Spinal cord (tissue), 10 donors: Measurements from ENCODE around the gene SOCS2. TPM values are rescaled to one million over a fixed set of nuclear protein-coding genes. Genes with fewer than 3 reads are reported as not detected.
"Not testable (repeated sequence)": the region's sequence is repeated elsewhere in the genome, so short reads cannot be mapped to it uniquely, and the experiment has no call there.

ENCODE experiments used
- DNase-seq, 6 donors: peaks; one replicate each; pipeline versions ENCODE4 v3.0.0 to v3.0.0-alpha.2; 2013 to 2015; ENCODE audit warnings: low spot score in 6 of 6, low read depth in 4 of 6
- H3K27ac ChIP-seq: one replicate; pipeline ENCODE4 v1.5.1; 2013; ENCODE audit warnings: low read depth, low read length, control low read depth
- H3K27me3 ChIP-seq: one replicate; pipeline ENCODE4 v1.6.1; 2013; ENCODE audit warnings: low read length; ENCODE audit not compliant: control insufficient read depth, insufficient read depth
- H3K36me3 ChIP-seq: one replicate; pipeline ENCODE4 v1.6.1; 2013; ENCODE audit warnings: low read length; ENCODE audit not compliant: control insufficient read depth, insufficient read depth
- H3K4me1 ChIP-seq: one replicate; pipeline ENCODE4 v1.6.1; 2013; ENCODE audit warnings: low read length; ENCODE audit not compliant: control insufficient read depth, insufficient read depth
- H3K4me3 ChIP-seq: one replicate; pipeline ENCODE4 v1.5.1; 2013; ENCODE audit warnings: low read depth, low read length, control low read depth
- H3K9me3 ChIP-seq: one replicate; pipeline ENCODE4 v1.6.1; 2013; ENCODE audit warnings: low read length; ENCODE audit not compliant: control insufficient read depth, insufficient read depth
- WGBS: methylation state at CpG from one replicate; pipeline ENCODE4 v1.1.5; 2013; ENCODE audit warnings: missing lambda C conversion rate; ENCODE audit not compliant: insufficient coverage; 5-methylcytosine and 5-hydroxymethylcytosine counted together
- polyA plus RNA-seq, 2 donors: library from polyadenylated mRNA; unstranded; fragments of 120-200 nt; gene quantifications; one replicate each; pipeline ENCODE4 v1.2.1, GENCODE V29; 2013; ENCODE audit not compliant: insufficient read length in 2 of 2
- total RNA-seq, 2 donors: library from RNA; depleted of rRNA in 1 of 2; stranded (reverse); fragments of 120-200 nt in 1 of 2; fragments of >200 nt in 1 of 2; gene quantifications; one replicate each; pipeline versions ENCODE4 v1.2.3 to v1.2.4, GENCODE V29; 2013 to 2014
- donor health status: healthy.

The SOCS2 gene
- total and polyA plus RNA-seq, 4 donors = 20.3 to 31.2 (median 28.3) TPM

DNA sequence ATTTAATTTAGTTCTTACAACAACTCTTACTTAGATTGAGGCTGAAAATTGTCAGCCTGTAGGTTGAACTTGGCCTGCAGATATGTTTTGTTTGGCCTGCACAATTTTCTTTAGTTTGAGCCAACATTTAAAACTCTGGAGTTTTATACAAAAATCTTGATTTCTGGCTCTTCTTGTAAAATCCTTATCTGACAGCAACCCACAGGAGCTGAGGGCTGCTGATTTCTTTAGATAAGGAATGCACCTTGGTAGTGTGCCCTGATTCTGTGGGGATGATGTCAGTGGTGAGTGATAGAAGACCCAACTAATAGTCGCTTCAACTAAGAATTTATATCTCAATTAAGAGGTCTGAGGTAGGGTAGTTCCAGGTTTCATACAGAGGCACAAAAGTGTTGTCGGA is 49.5 kb downstream of the SOCS2 start:
- no peak for DNase-seq
- H3K27ac ChIP-seq = no peak overlapping the region
- H3K4me3 ChIP-seq = no peak overlapping the region
- no peaks in the 10 kb centered on the region for H3K27me3 ChIP-seq
- H3K4me1 ChIP-seq = no peaks in the 10 kb centered on the region
- no CpG with 5 or more reads among the region's 2 CpGs for WGBS
- no peaks in the 10 kb centered on the region for H3K36me3 ChIP-seq
- H3K9me3 ChIP-seq = no peaks in the 10 kb centered on the region

DNA sequence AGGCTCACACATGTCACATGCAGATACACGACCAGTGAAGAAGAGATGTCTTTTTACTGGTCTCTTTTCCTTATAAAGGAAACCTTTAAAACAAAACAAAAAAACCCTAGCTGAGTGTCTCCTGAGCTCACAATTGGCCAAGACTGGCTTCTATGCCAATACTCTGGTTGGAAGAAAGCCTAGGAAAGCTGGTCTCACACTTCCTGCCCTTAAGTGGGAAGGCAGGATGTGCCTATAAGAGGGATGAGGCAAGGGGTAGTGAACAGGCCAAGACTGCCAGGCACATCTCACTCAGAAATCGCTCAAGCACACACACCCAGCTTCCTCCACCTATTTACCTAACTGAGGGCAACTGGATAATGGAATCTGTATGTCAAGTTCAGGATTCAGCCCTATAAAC is 50.0 kb downstream of the SOCS2 start:
- Histone ChIP-seq H3K9me3 (no peaks in the 10 kb centered on the region), H3K27ac (no peak overlapping the region), H3K27me3 (no peaks in the 10 kb centered on the region), H3K4me1 (no peaks in the 10 kb centered on the region), H3K36me3 (no peaks in the 10 kb centered on the region), H3K4me3 (no peak overlapping the region)
- no CpG with 5 or more reads among the region's 2 CpGs for WGBS
- no peak for DNase-seq

DNA sequence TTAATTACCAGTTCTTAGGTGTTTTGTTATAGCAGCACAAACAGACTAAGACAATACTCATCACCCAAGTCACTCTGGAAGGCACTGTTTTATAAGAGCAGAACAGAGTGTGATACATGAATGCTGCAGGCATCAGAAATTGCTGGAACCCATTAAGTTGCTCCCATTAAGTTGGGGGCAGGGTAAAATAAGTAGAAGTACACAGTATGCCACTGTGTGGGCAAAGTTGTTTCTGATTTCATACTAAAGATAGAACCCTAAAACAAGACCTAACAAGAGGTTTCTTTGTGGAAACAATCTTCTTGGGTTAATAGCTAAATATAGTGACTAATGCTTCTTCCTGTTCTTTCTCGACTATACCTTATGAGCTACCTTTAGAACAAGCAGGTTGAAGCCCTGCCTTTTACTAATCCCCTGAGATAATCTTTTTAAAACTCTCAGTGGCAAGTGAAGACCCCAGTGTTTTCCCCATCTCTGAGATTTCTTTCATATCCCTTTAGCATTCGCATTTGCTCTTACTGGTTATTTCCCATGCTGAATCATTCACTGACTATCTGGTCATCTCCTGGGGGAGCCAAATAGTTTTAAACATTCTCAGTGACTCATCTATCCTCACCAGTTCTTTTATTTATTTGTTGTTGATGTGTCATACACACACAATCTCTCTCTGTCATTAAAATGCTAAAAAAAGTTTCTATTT is 52.3 kb downstream of the SOCS2 start:
- H3K9me3 ChIP-seq = no peaks in the 10 kb centered on the region
- H3K4me1 ChIP-seq = no peaks in the 10 kb centered on the region
- H3K27me3 ChIP-seq = no peaks in the 10 kb centered on the region
- 100% methylated on average over 2 of the region's 2 CpGs for WGBS
- H3K36me3 ChIP-seq = no peaks in the 10 kb centered on the region
- no peak overlapping the region for H3K27ac ChIP-seq
- no peak for DNase-seq
- H3K4me3 ChIP-seq = no peak overlapping the region

DNA sequence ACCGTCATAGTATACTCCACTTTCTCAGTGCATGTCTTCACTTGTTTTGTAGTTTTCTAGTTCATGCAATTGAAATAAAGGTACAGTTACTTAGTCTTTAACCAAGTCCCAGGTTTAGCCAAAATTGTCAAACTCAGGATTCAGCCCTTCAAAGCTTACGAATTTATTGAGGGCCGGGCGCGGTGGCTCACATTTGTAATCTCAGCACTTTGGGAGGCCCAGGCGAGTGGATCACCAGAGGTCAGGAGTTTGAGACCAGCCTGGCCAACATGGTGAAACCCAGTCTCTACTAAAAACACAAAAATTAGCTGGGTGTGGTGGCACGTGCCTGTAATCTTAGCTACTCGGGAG is 52.8 kb downstream of the SOCS2 start:
- H3K27ac ChIP-seq = not testable (repeated sequence)

DNA sequence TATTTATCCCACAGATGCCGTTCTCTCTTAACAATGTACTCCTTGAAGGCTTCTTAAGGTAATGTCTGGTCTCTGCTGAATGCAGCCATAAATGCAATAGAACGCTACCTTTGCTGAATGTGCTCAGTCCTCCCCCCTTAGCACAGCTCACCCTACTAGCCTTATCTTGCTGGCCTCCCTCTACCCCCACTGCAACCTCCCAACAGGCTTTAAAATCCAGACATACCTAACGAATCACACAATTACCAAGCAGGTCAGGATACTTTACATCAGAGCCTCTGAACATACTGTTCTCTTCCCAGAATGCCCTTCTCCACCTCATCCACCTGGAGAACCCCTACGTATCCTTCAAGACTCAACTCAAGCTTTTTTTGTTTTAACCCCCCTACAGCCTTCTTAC is 53.7 kb downstream of the SOCS2 start:
- no peak overlapping the region for H3K4me3 ChIP-seq
- no peak for DNase-seq
- H3K9me3 ChIP-seq = no peaks in the 10 kb centered on the region
- no peaks in the 10 kb centered on the region for H3K36me3 ChIP-seq
- no peaks in the 10 kb centered on the region for H3K27me3 ChIP-seq
- no peak overlapping the region for H3K27ac ChIP-seq
- WGBS = 76% methylated on average over 3 of the region's 4 CpGs
- no peaks in the 10 kb centered on the region for H3K4me1 ChIP-seq

More for the DNA sequence above, 52.8 kb downstream of the SOCS2 start:
- not testable (repeated sequence) for H3K4me1 ChIP-seq, H3K27me3 ChIP-seq, DNase-seq, H3K4me3 ChIP-seq, H3K36me3 ChIP-seq, H3K9me3 ChIP-seq
- WGBS = 98% methylated on average over 4 of the region's 8 CpGs

Other genes starting within 250 kb of the SOCS2 start
- gene NUDT4, start 194.8 kb upstream of the SOCS2 start, total RNA-seq = 100 to 1,000 TPM; 112 to 179 TPM
- gene NUDT4, start 194.8 kb upstream of the SOCS2 start, polyA plus RNA-seq = 100 to 1,000 TPM; 117 to 131 TPM
- gene UBE2N, start 130.7 kb upstream of the SOCS2 start, total RNA-seq = 100 to 1,000 TPM; 112 to 163 TPM
- gene UBE2N, start 130.7 kb upstream of the SOCS2 start, polyA plus RNA-seq = 100 to 1,000 TPM; 209 to 234 TPM
- 10 to 100 TPM; 70.1 to 70.8 TPM for gene MRPL42, start 105.2 kb upstream of the SOCS2 start, total RNA-seq
- gene MRPL42, start 105.2 kb upstream of the SOCS2 start, polyA plus RNA-seq = 10 to 100 TPM; 45.5 to 47.7 TPM
- 10 to 100 TPM; 17.4 to 19.9 TPM for gene CRADD, start 104.7 kb downstream of the SOCS2 start, total RNA-seq
- gene CRADD, start 104.7 kb downstream of the SOCS2 start, polyA plus RNA-seq = 10 to 100 TPM; 11.2 to 12.9 TPM